OCI-LY1 (cell line): ENCODE results near the gene MED15.
"Not testable (repeated sequence)": the region's sequence is repeated elsewhere in the genome, so short reads cannot be mapped to it uniquely, and the experiment has no call there.

Experiments
- H2AFZ ChIP-seq: fragments of 200-600 bp; sonication (generic), shearing (Covaris generic); 2 replicates; pipeline ENCODE4 v1.6.0; 2014; ENCODE audit warnings: antibody characterized with exemption, mild to moderate bottlenecking, low read length
- H3F3A ChIP-seq: fragments of 200-600 bp; sonication (generic), shearing (Covaris generic); 2 replicates; pipeline ENCODE4 v1.6.0; 2014; ENCODE audit warnings: mild to moderate bottlenecking, antibody characterized with exemption, low read length, moderate library complexity; ENCODE audit not compliant: insufficient read depth
- H3K27ac ChIP-seq: fragments of 200-600 bp; sonication (generic); 2 replicates; pipeline ENCODE4 v1.5.1; 2014; ENCODE audit warnings: low read length, mixed run types, mild to moderate bottlenecking, low read depth; ENCODE audit not compliant: poor library complexity, severe bottlenecking
- H3K27me3 ChIP-seq: fragments of 200-600 bp; sonication (generic); 2 replicates; pipeline ENCODE4 v1.6.0; 2014; ENCODE audit warnings: antibody characterized with exemption, mild to moderate bottlenecking, low read length, moderate library complexity; ENCODE audit not compliant: insufficient read depth
- H3K36me3 ChIP-seq: fragments of 200-600 bp; sonication (generic); 2 replicates; pipeline ENCODE4 v1.6.1; 2014; ENCODE audit warnings: mild to moderate bottlenecking, antibody characterized with exemption, low read length, moderate library complexity, mixed read lengths; ENCODE audit not compliant: insufficient read depth
- H3K4me1 ChIP-seq: fragments of 200-600 bp; sonication (generic); 2 replicates; pipeline ENCODE4 v1.5.1; 2014; ENCODE audit warnings: mild to moderate bottlenecking, low read length, moderate library complexity; ENCODE audit not compliant: insufficient read depth, severe bottlenecking
- H3K4me2 ChIP-seq: fragments of 200-600 bp; sonication (generic), shearing (Covaris generic); 2 replicates; pipeline ENCODE4 v1.6.1; 2014; ENCODE audit warnings: low read length
- H3K4me3 ChIP-seq: fragments of 200-600 bp; sonication (generic); 2 replicates; pipeline ENCODE4 v1.5.1; 2014; ENCODE audit warnings: low read length, low read depth, mild to moderate bottlenecking, mixed read lengths; ENCODE audit not compliant: poor library complexity, severe bottlenecking
- H3K79me2 ChIP-seq: fragments of 200-600 bp; shearing (Covaris generic); 2 replicates; pipeline ENCODE4 v1.6.1; 2016; ENCODE audit warnings: mixed run types, low read length, mixed read lengths; ENCODE audit not compliant: insufficient read depth
- H3K9ac ChIP-seq: fragments of 200-600 bp; sonication (generic), shearing (Covaris generic); 2 replicates; pipeline ENCODE4 v1.6.1; 2014; ENCODE audit warnings: mild to moderate bottlenecking, low read length, mixed read lengths
- H3K9me2 ChIP-seq: fragments of 200-600 bp; sonication (generic), shearing (Covaris generic); 2 replicates; pipeline ENCODE4 v1.6.1; 2014; ENCODE audit warnings: low read depth, mild to moderate bottlenecking, low read length, mixed read lengths
- H3K9me3 ChIP-seq: fragments of 200-600 bp; shearing (Covaris generic); 2 replicates; pipeline ENCODE4 v1.6.1; 2014; ENCODE audit warnings: low read length, mixed read lengths
- H4K20me1 ChIP-seq: fragments of 200-600 bp; sonication (generic), shearing (Covaris generic); 2 replicates; pipeline ENCODE4 v1.6.0; 2016; ENCODE audit warnings: mild to moderate bottlenecking, low read length; ENCODE audit not compliant: insufficient read depth
- CTCF ChIP-seq: fragments of 200-600 bp; sonication (generic), shearing (Covaris generic); IDR thresholded peaks from 2 replicates; pipeline ENCODE4 v1.5.1; 2017; ENCODE audit warnings: mild to moderate bottlenecking, antibody characterized with exemption, low read length, moderate library complexity, mixed read lengths
- EZH2 ChIP-seq: fragments of 200-600 bp; sonication (generic), shearing (Covaris generic); IDR thresholded peaks from 2 replicates; pipeline ENCODE4 v1.8.0; 2017; ENCODE audit warnings: borderline replicate concordance, mixed run types, mild to moderate bottlenecking, antibody characterized with exemption, low read length, moderate library complexity, mixed read lengths

MED15 gene

GRCh38 chr22:20479612-20480196 is 27.7 kb upstream of the MED15 start:
- Histone ChIP-seq H4K20me1 (no peaks in the 10 kb centered on the region), H3K9me3 (no peaks in the 10 kb centered on the region), H3K27me3 (no peaks in the 10 kb centered on the region), H3K9me2 (no peaks in the 10 kb centered on the region), H2AFZ (no peak overlapping the region), H3F3A (no peaks in the 10 kb centered on the region), H3K4me1 (no peaks in the 10 kb centered on the region), H3K4me2 (no peak overlapping the region), H3K79me2 (no peaks in the 10 kb centered on the region), H3K36me3 (no peaks in the 10 kb centered on the region), H3K4me3 (no peak overlapping the region), H3K27ac (no peak overlapping the region), H3K9ac (no peak overlapping the region)
- TF ChIP-seq EZH2 (no peak), CTCF (no peak)

GRCh38 chr22:20483143-20483506 is 24.3 kb upstream of the MED15 start:
- H2AFZ ChIP-seq, H3K4me2 ChIP-seq, H3K36me3 ChIP-seq, H3K4me1 ChIP-seq, H3K9me2 ChIP-seq, H3K9ac ChIP-seq, H3K79me2 ChIP-seq, H3F3A ChIP-seq, H3K9me3 ChIP-seq, H4K20me1 ChIP-seq, H3K4me3 ChIP-seq, H3K27me3 ChIP-seq, H3K27ac ChIP-seq: not testable (repeated sequence)

- no peak overlapping the region for H3K27ac ChIP-seq
- no peaks in the 10 kb centered on the region for H3F3A ChIP-seq
- H4K20me1 ChIP-seq, result no peaks in the 10 kb centered on the region
- no peaks in the 10 kb centered on the region for H3K79me2 ChIP-seq
- H3K9ac ChIP-seq, result no peak overlapping the region
- no peaks in the 10 kb centered on the region for H3K36me3 ChIP-seq
- no peaks in the 10 kb centered on the region for H3K27me3 ChIP-seq
- H3K4me1 ChIP-seq, result no peaks in the 10 kb centered on the region
- H2AFZ ChIP-seq, result no peak overlapping the region
- no peaks in the 10 kb centered on the region for H3K9me3 ChIP-seq
- no peak overlapping the region for H3K4me2 ChIP-seq
- no peaks in the 10 kb centered on the region for H3K9me2 ChIP-seq
- no peak overlapping the region for H3K4me3 ChIP-seq
- no peak for TF ChIP-seq CTCF
- TF ChIP-seq EZH2, result no peak
Measured at GRCh38 chr22:20483771-20484170, 23.6 kb upstream of the MED15 start.

GRCh38 chr22:20484948-20485683 is 22.3 kb upstream of the MED15 start:
- Histone ChIP-seq H3K79me2 (no peaks in the 10 kb centered on the region), H3K9me2 (no peaks in the 10 kb centered on the region), H3F3A (no peaks in the 10 kb centered on the region), H2AFZ (no peak overlapping the region), H3K4me1 (no peaks in the 10 kb centered on the region), H3K9ac (no peak overlapping the region), H3K4me3 (no peak overlapping the region), H3K4me2 (no peak overlapping the region), H3K36me3 (no peaks in the 10 kb centered on the region), H3K27ac (no peak overlapping the region), H3K9me3 (no peaks in the 10 kb centered on the region), H4K20me1 (no peaks in the 10 kb centered on the region), H3K27me3 (no peaks in the 10 kb centered on the region)
- TF ChIP-seq CTCF (no peak), EZH2 (no peak)
